GM13977 (cell line): Measurements from ENCODE around the gene ACTMAP.

Experiments used
- DNase-seq: peaks from one replicate; pipeline ENCODE4 v3.0.0; 2012; ENCODE audit warnings: low spot score
- in situ Hi-C: fragments of 300-500 bp; cut with MboI; formaldehyde crosslinking; loops from one replicate; pipeline ENCODE4 v1.12.0; 2022; ENCODE audit warnings: low sequenced_read_pairs, low pct_unique_long_range_greater_than_20kb, mixed read lengths, inconsistent platforms; ENCODE audit not compliant: unreplicated experiment
- TF ChIP-seq, protein P1 (sequence below): IDR thresholded peaks from 2 replicates; pipeline ENCODE4 v1.5.1; 2012; ENCODE audit warnings: mild to moderate bottlenecking, control low read depth; ENCODE audit not compliant: insufficient read depth; ENCODE audit errors: extremely low read depth, missing control alignments

ACTMAP gene

DNA sequence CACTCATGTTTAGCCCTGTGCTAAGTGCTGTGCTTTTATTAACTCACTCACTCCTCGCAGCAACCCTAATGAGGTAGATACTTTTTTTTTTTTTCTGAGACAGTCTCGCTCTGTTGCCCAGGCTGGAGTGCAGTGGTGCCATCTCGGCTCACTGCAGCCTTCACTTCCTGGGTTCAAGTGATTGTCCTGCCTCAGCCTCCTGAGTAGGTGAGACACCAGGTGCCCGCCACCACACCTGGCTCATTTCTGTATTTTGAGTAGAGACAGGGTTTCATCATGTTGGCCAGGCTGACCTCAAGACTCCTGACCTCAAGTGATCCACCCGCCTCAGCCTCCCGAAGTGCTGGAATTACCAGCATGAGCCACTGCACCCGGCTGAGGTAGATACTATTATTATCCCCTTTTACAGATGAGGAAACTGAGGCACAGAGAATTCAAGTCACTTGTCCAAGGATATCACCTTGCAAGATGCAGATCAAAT, 30.8 kb downstream of the ACTMAP start:
- no peak for DNase-seq
- in situ Hi-C loops = no loop called here
- TF ChIP-seq, protein P1, sequence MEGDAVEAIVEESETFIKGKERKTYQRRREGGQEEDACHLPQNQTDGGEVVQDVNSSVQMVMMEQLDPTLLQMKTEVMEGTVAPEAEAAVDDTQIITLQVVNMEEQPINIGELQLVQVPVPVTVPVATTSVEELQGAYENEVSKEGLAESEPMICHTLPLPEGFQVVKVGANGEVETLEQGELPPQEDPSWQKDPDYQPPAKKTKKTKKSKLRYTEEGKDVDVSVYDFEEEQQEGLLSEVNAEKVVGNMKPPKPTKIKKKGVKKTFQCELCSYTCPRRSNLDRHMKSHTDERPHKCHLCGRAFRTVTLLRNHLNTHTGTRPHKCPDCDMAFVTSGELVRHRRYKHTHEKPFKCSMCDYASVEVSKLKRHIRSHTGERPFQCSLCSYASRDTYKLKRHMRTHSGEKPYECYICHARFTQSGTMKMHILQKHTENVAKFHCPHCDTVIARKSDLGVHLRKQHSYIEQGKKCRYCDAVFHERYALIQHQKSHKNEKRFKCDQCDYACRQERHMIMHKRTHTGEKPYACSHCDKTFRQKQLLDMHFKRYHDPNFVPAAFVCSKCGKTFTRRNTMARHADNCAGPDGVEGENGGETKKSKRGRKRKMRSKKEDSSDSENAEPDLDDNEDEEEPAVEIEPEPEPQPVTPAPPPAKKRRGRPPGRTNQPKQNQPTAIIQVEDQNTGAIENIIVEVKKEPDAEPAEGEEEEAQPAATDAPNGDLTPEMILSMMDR = no peak

DNA sequence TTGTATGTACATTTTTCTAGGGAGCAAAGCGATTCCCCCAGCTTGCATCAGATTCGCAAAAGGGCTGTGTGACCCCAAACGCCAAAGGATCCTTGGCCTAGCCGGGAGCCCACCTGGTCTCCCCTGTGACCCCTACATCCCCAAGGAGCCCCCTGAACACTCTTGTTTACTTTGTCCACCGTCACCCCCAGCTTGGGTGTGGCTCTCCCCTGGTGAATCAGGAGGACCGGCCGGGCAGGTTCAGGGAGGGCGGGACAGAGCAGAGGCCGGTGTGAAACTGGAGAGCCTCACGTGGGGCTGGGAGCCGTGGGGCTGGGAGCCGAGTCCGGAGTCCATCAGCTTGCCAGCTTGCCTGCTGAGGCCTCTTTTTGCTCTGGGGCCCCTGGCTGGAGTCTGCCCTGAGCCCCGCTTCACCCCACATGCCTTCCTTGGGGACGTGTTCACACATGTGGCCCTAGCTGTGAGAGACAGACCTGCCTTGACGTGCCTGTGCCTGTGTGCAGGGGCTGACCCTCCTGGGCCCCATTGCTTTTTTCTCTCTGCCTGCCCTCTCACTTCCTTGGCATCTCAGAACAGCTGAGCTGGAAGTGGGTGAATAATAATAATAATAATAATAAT, 31.4 kb downstream of the ACTMAP start:
- TF ChIP-seq, protein P1 = no peak
- DNase-seq = peak; percentile 46
- in situ Hi-C loops = no loop called here

GRCh38 chr19:40717880-40718773, 32.1 kb downstream of the ACTMAP start:
- DNase-seq = no peak
- in situ Hi-C loops = no loop called here
- TF ChIP-seq, protein P1 = no peak

DNA sequence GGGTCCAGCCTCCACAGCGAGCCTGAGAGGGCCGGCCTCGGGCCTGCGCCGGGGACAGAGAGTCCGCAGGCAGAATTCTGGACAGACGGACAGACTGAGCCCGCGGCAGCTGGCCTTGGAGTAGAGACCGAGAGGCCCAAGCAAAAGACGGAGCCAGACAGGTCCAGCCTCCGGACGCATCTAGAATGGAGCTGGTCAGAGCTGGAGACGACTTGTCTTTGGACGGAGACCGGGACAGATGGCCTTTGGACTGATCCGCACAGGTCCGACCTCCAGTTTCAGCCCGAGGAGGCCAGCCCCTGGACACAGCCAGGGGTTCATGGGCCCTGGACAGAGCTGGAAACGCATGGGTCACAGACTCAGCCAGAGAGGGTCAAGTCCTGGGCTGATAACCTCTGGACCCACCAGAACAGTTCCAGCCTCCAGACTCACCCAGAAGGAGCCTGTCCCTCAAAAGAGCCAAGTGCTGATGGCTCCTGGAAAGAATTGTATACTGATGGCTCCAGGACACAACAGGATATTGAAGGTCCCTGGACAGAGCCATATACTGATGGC, 32.9 kb downstream of the ACTMAP start:
- no peak for DNase-seq
- in situ Hi-C loops = no loop called here
- TF ChIP-seq, protein P1 = no peak

DNA sequence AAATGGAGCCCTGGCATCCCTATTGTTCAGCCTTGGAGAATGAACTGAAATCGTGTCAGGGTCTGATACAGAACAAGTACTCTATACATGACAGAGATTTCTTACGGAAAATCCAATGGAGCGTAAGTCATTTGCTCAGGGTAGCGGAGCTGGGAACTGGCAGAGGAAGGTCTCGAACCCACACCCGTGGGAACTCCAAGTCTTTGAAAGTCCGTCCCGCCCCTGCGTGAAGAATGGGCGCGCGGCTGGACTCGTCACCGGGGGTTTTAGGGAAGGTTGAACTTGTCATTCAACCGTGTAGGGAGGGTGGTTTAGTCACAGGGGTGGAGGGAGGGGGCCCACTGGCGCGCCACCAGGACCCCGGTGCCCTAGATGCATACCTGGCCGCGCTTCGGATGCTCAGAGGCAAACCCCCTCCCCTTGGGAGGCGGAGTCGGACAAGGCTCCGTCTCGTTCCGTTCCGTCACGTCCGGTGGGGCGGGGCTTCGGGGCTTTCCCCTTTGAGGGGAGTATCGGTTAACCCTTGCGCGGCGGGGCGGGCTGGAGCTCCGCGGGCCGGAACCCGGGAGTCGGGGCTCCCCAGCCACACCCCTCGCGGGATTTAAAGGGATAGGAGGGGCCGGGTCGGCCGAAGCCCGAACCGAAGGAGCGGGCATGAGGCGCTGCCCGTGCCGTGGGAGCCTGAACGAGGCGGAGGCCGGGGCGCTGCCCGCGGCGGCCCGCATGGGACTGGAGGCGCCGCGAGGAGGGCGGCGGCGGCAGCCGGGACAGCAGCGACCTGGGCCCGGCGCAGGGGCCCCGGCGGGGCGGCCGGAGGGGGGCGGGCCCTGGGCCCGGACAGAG, 33.6 kb downstream of the ACTMAP start, which contains the start of the genes COQ8B and ITPKC:
Gene COQ8B (minus strand): TSS at position 405 of the 843 bp plus-strand sequence. CDS start 2,254 bp downstream, outside the sequence.
Gene ITPKC (plus strand): TSS at position 631 of the 843 bp plus-strand sequence. CDS start 24 bp downstream, at position 655.
- TF ChIP-seq, protein P1 = no peak
- in situ Hi-C loops = no loop called here
- peak; percentile 98 for DNase-seq
